ENCODE results near the gene LZTS3.

GRCh38 chr20:3180319-3180718 lies 7.0 kb upstream of the LZTS3 start:
- no peak for TF ChIP-seq CTCF (IDR thresholded peaks at IDR 0.05)
- no peak for TF ChIP-seq NFE2L2 (conservative IDR thresholded peaks at IDR 0.05; ENCODE audit: low read length)
- TF ChIP-seq RNF2 (IDR thresholded peaks at IDR 0.05; ENCODE audit: borderline replicate concordance, low read depth): no peak
- TF ChIP-seq MAZ (IDR thresholded peaks at IDR 0.05; ENCODE audit: borderline replicate concordance, low read depth, low read length): no peak
- TF ChIP-seq POLR2A (IDR thresholded peaks at IDR 0.05; ENCODE audit: low read length): no peak
- TF ChIP-seq ATOH8 (CRISPR knock-in tag; IDR thresholded peaks at IDR 0.05; ENCODE audit: low read depth): no peak
- no peak for TF ChIP-seq ELK1 (IDR thresholded peaks at IDR 0.05; ENCODE audit: low read depth, low read length)
- TF ChIP-seq ZC3H11A (IDR thresholded peaks at IDR 0.05): no peak
- no peak for TF ChIP-seq USF2 (IDR thresholded peaks at IDR 0.05)
- TF ChIP-seq CHD2 (IDR thresholded peaks at IDR 0.05; ENCODE audit: low read length, partially characterized antibody): no peak
- no peak for TF ChIP-seq KDM5A (IDR thresholded peaks at IDR 0.05)
- TF ChIP-seq HDAC2 (IDR thresholded peaks at IDR 0.05): no peak
- no peak for TF ChIP-seq ESRRA (IDR thresholded peaks at IDR 0.05; ENCODE audit: borderline replicate concordance, low read length)

Data from A549 (cell line).